Gastroesophageal sphincter (tissue), 3 donors: ENCODE measurements around the gene MB21D2.

Source experiments
- EP300 ChIP-seq: sonication (generic); formaldehyde crosslinking; IDR thresholded peaks from one replicate; pipeline ENCODE4 v1.6.1; 2017; ENCODE audit warnings: antibody characterized with exemption, mild to moderate bottlenecking
- POLR2A ChIP-seq, 2 donors: fragments of 450-650 bp; IDR thresholded peaks; one replicate each; pipeline ENCODE4 v1.6.1; 2017; ENCODE audit warnings: antibody characterized with exemption in 2 of 2, mild to moderate bottlenecking in 2 of 2, moderate library complexity in 1 of 2
- POLR2AphosphoS5 ChIP-seq: sonication (generic); formaldehyde crosslinking; IDR thresholded peaks from one replicate; pipeline ENCODE4 v1.6.1; 2017; ENCODE audit warnings: antibody characterized with exemption
- TF ChIP-seq, protein P1 (sequence below), 4 experiments: fragments of 200-600 bp in 2 of 4; fragments of 450-650 bp in 2 of 4; sonication (generic) in 1 of 4; IDR thresholded peaks; one replicate each; pipeline ENCODE4 v1.5.1; 2017 to 2019; ENCODE audit warnings: antibody characterized with exemption in 4 of 4, mild to moderate bottlenecking in 2 of 4, moderate library complexity in 2 of 4

DNA sequence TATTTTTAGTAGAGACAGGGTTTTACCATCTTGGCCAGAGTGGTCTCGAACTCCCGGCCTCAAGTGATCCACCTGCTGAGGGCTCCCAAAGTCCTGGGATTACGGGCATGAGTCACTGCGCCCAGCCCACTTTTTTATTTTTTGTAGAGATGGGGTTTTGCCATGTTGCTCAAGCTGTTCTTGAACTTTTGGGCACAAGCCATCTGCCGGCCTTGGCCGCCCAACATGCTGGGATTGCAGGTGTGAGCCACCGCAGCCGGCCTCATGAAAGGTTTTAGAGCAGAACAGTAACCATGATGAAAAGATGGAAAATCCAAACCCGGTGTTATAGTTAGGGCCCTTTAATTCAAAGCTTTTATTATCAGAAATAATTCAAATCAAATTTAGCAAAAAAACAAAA, 15.6 kb upstream of the MB21D2 start:
- TF ChIP-seq POLR2A (IDR thresholded peaks at IDR 0.05) (no peak), POLR2AphosphoS5 (no peak), EP300 (no peak)
- TF ChIP-seq, protein P1, sequence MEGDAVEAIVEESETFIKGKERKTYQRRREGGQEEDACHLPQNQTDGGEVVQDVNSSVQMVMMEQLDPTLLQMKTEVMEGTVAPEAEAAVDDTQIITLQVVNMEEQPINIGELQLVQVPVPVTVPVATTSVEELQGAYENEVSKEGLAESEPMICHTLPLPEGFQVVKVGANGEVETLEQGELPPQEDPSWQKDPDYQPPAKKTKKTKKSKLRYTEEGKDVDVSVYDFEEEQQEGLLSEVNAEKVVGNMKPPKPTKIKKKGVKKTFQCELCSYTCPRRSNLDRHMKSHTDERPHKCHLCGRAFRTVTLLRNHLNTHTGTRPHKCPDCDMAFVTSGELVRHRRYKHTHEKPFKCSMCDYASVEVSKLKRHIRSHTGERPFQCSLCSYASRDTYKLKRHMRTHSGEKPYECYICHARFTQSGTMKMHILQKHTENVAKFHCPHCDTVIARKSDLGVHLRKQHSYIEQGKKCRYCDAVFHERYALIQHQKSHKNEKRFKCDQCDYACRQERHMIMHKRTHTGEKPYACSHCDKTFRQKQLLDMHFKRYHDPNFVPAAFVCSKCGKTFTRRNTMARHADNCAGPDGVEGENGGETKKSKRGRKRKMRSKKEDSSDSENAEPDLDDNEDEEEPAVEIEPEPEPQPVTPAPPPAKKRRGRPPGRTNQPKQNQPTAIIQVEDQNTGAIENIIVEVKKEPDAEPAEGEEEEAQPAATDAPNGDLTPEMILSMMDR (IDR thresholded peaks at IDR 0.05), result no peak
